ENCODE data around the gene FBXO39. TPM values are rescaled to one million over a fixed set of nuclear protein-coding genes. Genes with fewer than 3 reads are reported as not detected.

FBXO39 gene
- total RNA-seq, 1 donor: under 0.01 TPM

DNA sequence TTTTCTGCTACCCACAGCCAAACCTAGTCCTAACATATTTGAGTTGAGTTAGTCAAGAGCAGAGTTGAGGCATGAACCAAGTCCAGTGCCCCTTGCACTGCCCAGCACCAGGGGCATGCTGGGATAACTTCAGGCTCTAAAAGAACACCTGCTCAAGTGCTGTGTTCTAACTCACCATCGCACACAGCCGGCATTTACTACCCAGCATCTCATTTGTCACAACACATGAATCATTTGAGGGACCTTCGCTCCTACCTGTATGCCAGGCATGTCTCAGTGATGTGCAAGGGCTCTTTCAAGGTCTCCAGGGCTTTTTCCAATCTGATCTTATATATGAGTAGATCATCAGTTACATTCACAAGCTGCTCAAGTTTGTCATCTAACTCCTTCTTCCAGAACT is 42.9 kb downstream of the FBXO39 start:
- no peak for TF ChIP-seq CTCF (IDR thresholded peaks at IDR 0.05; ENCODE audit: insufficient read depth, low read depth, low read length)
- no peak overlapping the region for H3K4me3 ChIP-seq (ENCODE audit: low read depth, low read length)
- DNase-seq (ENCODE audit: low read depth): no peak

DNA sequence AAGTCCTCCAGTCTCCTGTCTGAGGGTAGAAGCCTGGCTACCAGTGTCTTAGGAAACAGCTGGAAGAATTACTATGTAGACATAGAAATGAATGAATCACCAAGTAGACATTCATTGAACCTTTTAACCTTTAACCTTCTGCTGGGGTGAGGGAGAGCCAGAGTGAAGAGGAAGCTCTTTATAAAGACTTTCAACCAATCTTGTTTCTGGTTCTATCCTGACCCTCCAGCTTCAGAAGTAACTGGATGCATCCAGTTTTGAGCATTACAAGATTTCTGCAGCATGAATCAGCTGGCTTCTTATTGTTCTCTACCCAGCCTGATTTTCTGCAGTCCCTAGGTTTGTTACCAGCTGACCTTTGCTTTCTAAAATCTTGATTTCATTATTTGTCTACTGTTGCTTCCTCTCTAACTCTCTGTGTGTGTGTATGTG is 47.0 kb downstream of the FBXO39 start:
- no peak for TF ChIP-seq CTCF (IDR thresholded peaks at IDR 0.05; ENCODE audit: insufficient read depth, low read depth, low read length)
- DNase-seq (ENCODE audit: low read depth): peak; percentile 71
- no peak overlapping the region for H3K4me3 ChIP-seq (ENCODE audit: low read depth, low read length)

- TF ChIP-seq CTCF (IDR thresholded peaks at IDR 0.05; ENCODE audit: insufficient read depth, low read depth, low read length): no peak
- no peak overlapping the region for H3K4me3 ChIP-seq (ENCODE audit: low read depth, low read length)
- DNase-seq (ENCODE audit: low read depth): no peak
Observed at GRCh38 chr17:6830383-6830986, 54.5 kb downstream of the FBXO39 start.

DNA sequence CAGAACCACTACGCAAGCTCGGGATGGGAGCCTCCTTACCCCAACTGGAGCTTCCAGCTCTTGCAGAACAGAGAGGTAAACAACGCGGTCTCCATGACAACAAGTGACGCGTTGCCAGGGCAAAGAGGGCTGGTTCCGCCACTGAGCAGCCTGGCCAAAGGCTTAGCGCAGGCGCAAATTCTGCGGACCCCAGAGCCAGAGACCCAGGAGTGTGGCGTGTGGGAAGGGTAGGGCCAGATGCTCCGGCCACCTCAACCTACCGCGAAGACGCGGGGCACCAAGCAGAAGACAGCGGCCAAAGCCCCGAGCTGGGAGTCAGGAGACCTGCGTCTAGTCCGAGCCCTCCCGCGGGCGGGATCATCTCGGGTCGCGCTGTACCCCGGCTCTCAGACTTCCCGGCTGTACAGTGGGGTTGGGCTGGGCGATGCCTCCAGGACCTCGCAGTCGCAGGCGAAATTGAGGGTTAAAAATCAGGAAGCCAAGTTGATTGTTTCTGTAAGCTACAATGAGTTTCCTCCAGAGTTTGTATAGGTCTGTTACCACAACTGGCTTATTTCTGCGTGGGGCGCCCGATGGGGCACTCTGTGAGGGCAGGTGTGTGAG is 55.7 kb downstream of the FBXO39 start, which contains the start of gene TEKT1:
Gene TEKT1 (minus strand): TSS at position 69 of the 603 bp plus-strand sequence. CDS start 1,353 bp downstream, outside the sequence.
- H3K4me3 ChIP-seq (ENCODE audit: low read depth, low read length): peak within 1 kb of the TSS; percentile 48
- no peak for TF ChIP-seq CTCF (IDR thresholded peaks at IDR 0.05; ENCODE audit: insufficient read depth, low read depth, low read length)
- peak; percentile 68 for DNase-seq (ENCODE audit: low read depth)

Small RNA genes lying within 50 kb of the gene (small RNA-seq; reads per million reads assigned to genes)
- gene AC004706.2: not detected

Other genes starting within 250 kb of the FBXO39 start
- gene PITPNM3, start 219.7 kb upstream of the FBXO39 start, total RNA-seq: under 0.01 and 0.64 TPM in 2 replicates
- gene KIAA0753, start 135.5 kb upstream of the FBXO39 start, total RNA-seq: 16.1 and 23.3 TPM in 2 replicates
- gene TXNDC17, start 135.2 kb upstream of the FBXO39 start, total RNA-seq: 72.2 and 74.3 TPM in 2 replicates
- 10.0 and 14.2 TPM in 2 replicates for gene MED31, start 124.6 kb upstream of the FBXO39 start, total RNA-seq
- gene C17orf100, start 124.5 kb upstream of the FBXO39 start, total RNA-seq: 0.43 and 0.97 TPM in 2 replicates
- under 0.01 TPM in 1 of 2 replicates, not detected in the other for gene SLC13A5, start 62.8 kb upstream of the FBXO39 start, total RNA-seq
- 45.8 and 58.3 TPM in 2 replicates for gene XAF1, start 20.2 kb upstream of the FBXO39 start, total RNA-seq
- gene TEKT1, start 55.5 kb downstream of the FBXO39 start, total RNA-seq: not detected in 2 replicates
- gene ALOX12, start 219.8 kb downstream of the FBXO39 start, total RNA-seq: under 0.01 TPM in 1 of 2 replicates, not detected in the other
- 27.4 and 33.7 TPM in 2 replicates for gene RNASEK, start 236.4 kb downstream of the FBXO39 start, total RNA-seq
- not detected in 2 replicates for gene BCL6B, start 246.8 kb downstream of the FBXO39 start, total RNA-seq